AG09319 (cell line): Measurements from ENCODE around the gene BLOC1S3.

Experiments
- DNase-seq: peaks from one replicate; pipeline ENCODE4 v3.0.0-alpha.2; 2010; ENCODE audit warnings: low read depth; ENCODE audit errors: extremely low read depth
- CTCF ChIP-seq: IDR thresholded peaks from 2 replicates; pipeline ENCODE4 v1.5.1; 2011; ENCODE audit warnings: low read depth, mild to moderate bottlenecking, inconsistent platforms, low read length, moderate library complexity

The BLOC1S3 gene

GRCh38 chr19:45147835-45148676 lies 30.5 kb upstream of the BLOC1S3 start:
- DNase-seq = no peak
- TF ChIP-seq CTCF = no peak

- no peak for DNase-seq
- TF ChIP-seq CTCF = no peak
Observed at GRCh38 chr19:45149129-45149528, 29.5 kb upstream of the BLOC1S3 start.

- no peak for TF ChIP-seq CTCF
- no peak for DNase-seq
Observed at GRCh38 chr19:45150180-45150579, 28.4 kb upstream of the BLOC1S3 start.

- DNase-seq = no peak
Observed at GRCh38 chr19:45150751-45151281, 27.8 kb upstream of the BLOC1S3 start.

GRCh38 chr19:45151320-45151719 lies 27.3 kb upstream of the BLOC1S3 start:
- TF ChIP-seq CTCF = no peak
- DNase-seq = no peak

More at GRCh38 chr19:45150751-45151281, 27.8 kb upstream of the BLOC1S3 start:
- no peak for TF ChIP-seq CTCF

- DNase-seq = no peak
- no peak for TF ChIP-seq CTCF
Observed at GRCh38 chr19:45151821-45152503, 26.6 kb upstream of the BLOC1S3 start.
